ENCODE results near the gene PDLIM7.

The PDLIM7 gene

GRCh38 chr5:177445917-177446199 is 51.5 kb downstream of the PDLIM7 start:
- DNase-seq (ENCODE audit: low read depth in 2 of 2, low spot score in 1 of 2), result no peak

GRCh38 chr5:177445052-177445916 is 52.1 kb downstream of the PDLIM7 start:
- no peak for DNase-seq (ENCODE audit: low read depth in 2 of 2, low spot score in 1 of 2)

- DNase-seq (ENCODE audit: low read depth in 2 of 2, low spot score in 1 of 2), result no peak
Observed at GRCh38 chr5:177444106-177445051, 53.0 kb downstream of the PDLIM7 start.

- DNase-seq (ENCODE audit: low read depth in 2 of 2, low spot score in 1 of 2), result no peak
Observed at GRCh38 chr5:177443144-177443983, 54.0 kb downstream of the PDLIM7 start.

- no peak for DNase-seq (ENCODE audit: low read depth in 2 of 2, low spot score in 1 of 2)
Observed at GRCh38 chr5:177442066-177442826, 55.2 kb downstream of the PDLIM7 start.

GRCh38 chr5:177440990-177441780 is 56.2 kb downstream of the PDLIM7 start:
- DNase-seq (ENCODE audit: low read depth in 2 of 2, low spot score in 1 of 2), result no peak

GRCh38 chr5:177440211-177440989 is 57.0 kb downstream of the PDLIM7 start:
- no peak for DNase-seq (ENCODE audit: low read depth in 2 of 2, low spot score in 1 of 2)

- no peak for DNase-seq (ENCODE audit: low read depth in 2 of 2, low spot score in 1 of 2)
Observed at GRCh38 chr5:177439518-177440053, 57.8 kb downstream of the PDLIM7 start.

- no peak for DNase-seq (ENCODE audit: low read depth in 2 of 2, low spot score in 1 of 2)
Observed at GRCh38 chr5:177438468-177438867, 58.9 kb downstream of the PDLIM7 start.

GRCh38 chr5:177437623-177438022 is 59.8 kb downstream of the PDLIM7 start:
- DNase-seq (ENCODE audit: low read depth in 2 of 2, low spot score in 1 of 2), result no peak

GRCh38 chr5:177435847-177436536 is 61.4 kb downstream of the PDLIM7 start:
- no peak for DNase-seq (ENCODE audit: low read depth in 2 of 2, low spot score in 1 of 2)

GRCh38 chr5:177434942-177435738 is 62.3 kb downstream of the PDLIM7 start:
- no peak for DNase-seq (ENCODE audit: low read depth in 2 of 2, low spot score in 1 of 2)

- DNase-seq (ENCODE audit: low read depth in 2 of 2, low spot score in 1 of 2), result no peak
Observed at GRCh38 chr5:177434437-177434836, 63.0 kb downstream of the PDLIM7 start.

GRCh38 chr5:177433658-177434217 is 63.7 kb downstream of the PDLIM7 start:
- DNase-seq (ENCODE audit: low read depth in 2 of 2, low spot score in 1 of 2), result no peak
